DMS153 treated with DMSO at 0.1 percent for 48 hours (cell line): Measurements from ENCODE around the gene PTGFRN.

Experiments used
- DNase-seq: peaks from one replicate; lab custom pipeline; 2025; ENCODE audit not compliant: unreplicated experiment; lab: John Stamatoyannopoulos, UW

The PTGFRN gene

DNA sequence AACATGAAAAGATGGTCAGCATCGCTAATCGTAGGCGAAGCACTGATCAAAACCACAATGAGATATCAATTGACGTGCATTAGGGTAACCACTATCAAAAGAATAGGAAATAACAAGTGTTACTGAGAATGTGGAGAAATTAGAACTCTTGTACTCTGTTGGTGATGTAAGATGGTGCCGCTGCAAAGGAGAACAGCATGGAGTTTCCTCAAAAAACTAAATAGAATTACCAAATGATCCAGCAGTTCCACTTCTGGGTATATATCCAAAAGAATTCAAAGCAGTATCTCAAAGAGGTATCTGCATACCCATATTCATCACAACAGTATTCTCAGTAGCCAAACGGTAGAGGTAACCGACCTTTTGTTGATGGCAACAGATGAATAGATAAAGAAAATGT, 83.6 kb downstream of the PTGFRN start:
- DNase-seq: no peak

DNA sequence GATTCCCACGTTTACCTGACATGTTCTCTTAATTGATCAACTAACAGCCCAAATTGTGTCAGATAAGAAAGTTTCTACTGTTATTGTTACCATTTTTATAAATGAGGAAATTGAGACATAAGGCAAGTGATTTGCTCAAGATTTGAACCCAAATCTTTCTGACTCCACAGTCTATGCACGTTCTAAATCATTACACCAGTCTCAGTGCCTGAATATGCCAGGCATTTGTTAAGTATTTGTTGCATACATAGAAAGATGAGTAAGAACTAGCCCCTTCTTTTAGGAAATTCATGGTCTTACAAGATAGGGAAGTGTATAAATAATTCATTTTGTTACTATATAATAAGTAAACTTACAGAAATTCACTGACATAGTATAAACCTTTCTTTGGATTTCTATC, 84.7 kb downstream of the PTGFRN start:
- no peak for DNase-seq

DNA sequence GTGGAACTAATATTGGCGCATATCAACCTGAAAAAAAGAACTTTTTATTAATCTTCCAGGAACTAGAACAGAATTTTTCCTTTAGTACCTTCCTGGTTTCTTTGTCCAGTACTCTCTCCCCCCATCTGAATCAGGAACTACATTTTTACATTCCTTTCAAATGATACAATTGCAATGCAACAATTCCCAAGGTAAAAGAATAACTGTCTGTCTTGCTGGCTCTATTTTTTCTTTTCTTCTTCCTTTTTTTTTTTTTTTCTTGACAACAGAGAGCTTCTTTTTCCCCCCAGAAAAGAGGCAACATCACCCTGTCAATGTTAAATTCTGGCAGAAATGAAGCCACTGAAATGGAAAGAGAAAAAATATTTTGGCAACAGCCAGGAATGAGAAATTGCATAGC, 87.3 kb downstream of the PTGFRN start:
- DNase-seq: no peak

DNA sequence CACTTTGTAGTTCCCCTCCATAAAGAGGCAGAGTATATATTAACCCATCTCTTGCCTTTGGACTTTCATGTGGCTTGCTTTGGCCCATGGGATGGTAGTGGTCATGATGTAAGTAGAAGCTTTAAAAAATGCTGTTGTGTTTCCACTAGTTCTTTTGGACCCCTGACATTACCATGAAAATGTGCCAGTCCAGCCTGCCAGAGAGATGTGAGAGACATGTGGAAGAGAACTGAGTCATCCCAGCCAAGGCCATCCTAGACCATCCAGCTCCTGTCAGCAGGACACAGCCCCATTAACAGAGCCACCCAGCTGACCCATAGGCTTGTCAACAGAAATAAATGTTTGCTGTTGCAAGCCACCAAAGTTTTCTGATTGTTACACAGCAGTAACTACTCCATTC, 87.9 kb downstream of the PTGFRN start:
- no peak for DNase-seq

DNA sequence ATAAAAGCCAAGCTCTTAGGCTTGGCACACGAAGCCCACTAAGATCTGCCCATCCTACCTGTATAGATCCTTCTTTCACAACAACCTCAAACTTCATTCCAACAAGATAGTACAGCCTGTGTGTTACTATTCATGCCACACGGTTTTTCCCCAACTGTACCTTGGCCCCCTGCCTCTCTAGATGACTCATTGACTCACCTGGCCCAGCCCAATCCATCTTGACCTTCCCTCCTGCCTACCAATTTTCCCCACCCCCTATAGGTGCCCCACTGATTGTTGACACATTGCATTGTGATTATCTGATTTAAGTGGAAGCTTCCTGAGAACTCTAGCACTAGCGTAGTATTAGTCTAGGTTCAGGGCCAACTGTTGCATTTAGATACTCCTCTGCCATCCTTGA, 89.9 kb downstream of the PTGFRN start:
- DNase-seq: no peak

DNA sequence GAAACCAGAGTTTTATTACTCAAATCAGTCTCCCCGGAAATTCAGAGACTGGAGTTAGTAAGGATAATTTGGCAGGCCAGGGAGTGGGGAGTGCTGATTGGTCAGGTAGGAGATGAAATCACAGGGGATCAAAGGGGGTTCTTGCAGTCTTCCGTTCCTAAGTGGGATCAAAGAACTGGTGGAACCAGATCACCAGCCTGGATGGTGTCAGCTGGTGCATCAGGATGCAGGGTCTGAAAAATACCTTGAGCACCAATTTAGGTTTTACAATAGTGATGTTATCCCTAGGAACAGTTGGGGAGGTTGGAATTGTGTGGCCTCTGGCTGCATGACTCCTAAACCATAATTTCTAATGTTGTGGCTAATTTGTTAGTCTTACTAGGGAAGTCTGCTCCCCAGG, 90.4 kb downstream of the PTGFRN start:
- DNase-seq: no peak

DNA sequence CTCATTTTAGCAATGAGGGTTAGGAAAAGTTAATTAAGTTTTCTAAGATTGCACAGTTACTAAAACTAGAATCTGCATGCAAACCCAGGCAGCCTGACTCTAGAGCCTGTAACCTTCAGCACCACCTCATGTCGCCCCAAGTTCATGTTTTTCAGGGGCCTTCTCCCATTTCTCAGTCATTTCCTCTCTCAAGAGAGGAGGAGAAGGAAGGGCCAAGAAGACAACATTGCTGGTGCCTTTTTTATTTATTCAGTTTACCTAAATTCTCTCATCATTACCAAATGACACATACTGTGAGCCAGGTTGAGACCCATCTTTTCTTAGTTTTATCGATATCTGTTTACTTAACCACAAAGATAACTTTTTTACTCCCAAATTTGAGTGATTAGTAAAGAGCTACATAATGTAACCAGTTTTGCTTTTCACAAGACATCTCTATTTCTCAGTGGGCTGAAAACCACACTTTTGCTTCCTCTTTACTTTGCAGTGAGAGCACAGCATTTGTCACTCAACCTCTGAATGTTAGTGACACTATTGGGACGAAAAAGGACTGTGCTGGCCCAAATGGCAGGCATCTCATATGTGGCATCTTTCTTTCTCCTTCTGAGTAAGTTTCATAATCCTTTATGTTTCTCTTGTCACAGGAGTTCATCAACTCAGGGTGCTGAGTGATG, 91.7 kb downstream of the PTGFRN start, which contains the start of gene CD101:
CD101 (plus strand) TSS at position 507 of the 674 bp plus-strand sequence; CDS start at position 565, 58 bp downstream.
- DNase-seq: no peak

DNA sequence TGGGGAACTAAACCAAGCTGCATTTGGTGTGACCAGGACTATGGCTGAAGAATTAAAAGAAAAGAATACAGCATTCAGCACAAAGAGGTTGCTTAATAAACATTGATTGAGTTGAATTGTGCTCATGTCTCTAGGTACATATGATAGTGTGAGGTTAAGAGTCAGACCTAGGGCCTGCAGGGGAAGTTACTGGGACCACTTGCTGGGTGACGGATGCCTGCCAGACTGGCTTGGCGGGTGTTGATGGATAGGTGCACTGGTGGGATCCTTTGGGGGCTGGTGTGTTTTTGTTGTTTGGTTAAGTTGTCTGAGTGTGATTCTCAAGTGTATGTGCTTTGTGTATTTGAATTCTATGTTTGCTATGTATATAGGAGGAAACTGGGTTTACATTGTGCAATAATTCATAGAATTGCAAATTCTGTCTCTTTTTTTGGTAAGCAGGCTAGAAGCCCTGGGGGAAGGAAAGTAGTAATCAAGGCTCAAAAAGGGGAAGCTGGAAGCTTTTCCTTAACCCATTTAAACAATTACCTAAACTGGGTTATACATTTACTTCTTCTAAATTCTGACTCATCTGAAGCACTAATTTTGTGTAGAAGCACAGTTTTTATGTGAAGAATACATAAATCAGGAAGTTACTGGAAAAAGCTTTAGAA, 93.6 kb downstream of the PTGFRN start:
- DNase-seq: no peak

DNA sequence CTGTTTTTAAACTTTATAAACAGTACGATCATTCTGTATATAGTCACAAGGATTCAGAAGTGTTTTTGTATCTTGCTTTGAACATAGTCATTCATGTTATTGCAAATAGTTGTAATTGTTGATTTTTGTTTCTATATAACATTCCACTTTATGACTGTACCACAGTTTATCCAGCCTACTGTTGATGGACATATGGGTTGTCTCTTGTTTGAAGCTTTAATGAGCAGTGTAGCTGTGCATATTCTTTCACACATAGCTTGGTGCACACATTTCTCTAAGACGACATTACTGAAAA, 98.0 kb downstream of the PTGFRN start:
- no peak for DNase-seq

DNA sequence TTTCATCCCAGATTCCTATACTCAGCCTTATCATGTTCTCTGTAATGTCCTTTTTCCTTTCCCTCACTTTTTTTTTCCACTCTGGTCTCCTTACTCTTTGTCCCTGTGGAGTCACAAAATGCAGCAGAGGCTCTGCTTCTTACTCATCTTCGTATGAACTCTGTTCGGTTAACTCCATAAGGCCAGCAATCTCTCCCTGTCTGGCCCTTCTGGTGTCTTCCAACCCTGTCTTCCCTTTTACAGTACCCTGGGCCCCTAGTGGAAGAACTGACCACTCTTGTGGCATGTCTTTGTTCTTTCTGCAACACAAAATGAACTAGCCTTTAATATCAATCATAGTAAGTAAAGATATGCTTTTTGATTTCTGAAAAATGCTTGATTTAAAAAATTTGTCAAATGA, 98.9 kb downstream of the PTGFRN start:
- DNase-seq: no peak

DNA sequence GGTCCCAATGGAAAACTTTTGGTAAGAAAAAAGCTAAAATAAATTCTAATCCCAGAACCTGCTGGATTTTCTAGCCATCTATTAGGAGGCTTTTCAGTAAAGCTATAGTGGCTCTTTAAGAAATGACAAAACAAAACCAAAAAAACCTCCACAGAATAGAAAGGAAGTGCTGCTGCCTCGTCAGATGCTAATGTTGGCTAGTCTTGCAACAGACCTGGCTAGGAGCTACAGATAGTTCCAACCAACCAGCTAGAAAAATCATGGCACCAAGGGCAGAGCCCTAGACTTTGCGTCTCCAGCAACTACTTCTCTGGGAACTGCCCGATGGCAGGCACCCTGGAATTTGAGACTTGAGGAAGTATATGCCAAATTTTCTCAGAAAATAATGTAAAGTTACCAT, 99.4 kb downstream of the PTGFRN start:
- DNase-seq: no peak

DNA sequence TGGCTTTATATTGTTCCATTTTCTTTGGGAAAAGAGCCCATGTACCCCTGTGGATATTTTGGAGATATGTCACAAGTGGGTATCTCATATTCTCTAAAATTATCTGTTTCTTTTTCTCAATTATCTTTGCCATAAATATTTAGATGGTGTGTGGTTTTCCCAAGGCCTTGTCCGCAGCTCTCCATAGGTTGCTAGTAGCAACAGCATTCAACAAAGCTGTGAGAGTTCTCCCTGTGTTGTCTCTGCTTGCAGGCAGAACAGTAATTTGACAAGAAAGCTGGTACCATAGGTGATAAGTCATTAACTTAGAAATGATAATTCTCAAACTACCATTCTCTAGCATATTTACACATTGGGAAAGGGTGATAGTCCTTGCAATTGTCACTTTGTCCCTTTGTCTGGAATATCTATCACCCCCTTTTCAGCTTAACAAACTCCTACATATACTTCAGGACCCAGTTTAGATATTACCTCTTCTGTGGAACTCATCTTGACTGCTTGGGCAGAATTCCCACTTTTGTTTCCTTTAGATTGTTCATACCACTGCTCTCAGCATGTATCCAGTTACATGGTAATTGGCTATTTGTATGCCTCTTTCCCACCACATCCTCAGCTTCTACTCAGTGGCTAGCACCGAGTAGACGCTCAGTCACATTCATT, 100.7 kb downstream of the PTGFRN start:
- DNase-seq: no peak

DNA sequence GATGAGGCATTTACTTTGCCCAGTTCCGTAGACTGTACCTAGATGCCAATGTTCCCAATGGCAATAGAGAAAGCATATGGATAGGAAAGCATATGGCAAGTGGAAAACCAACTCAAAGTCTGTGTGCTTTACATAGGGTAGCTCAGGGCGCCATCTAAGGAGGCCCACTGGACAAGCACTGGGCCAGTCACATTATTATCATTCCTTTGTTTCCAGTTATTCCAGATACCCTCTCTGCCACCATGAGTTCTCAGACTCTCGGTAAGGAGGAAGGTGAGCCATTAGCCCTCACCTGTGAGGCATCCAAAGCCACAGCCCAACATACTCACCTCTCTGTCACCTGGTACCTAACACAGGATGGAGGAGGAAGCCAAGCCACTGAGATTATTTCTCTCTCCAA, 101.6 kb downstream of the PTGFRN start:
- DNase-seq: no peak

DNA sequence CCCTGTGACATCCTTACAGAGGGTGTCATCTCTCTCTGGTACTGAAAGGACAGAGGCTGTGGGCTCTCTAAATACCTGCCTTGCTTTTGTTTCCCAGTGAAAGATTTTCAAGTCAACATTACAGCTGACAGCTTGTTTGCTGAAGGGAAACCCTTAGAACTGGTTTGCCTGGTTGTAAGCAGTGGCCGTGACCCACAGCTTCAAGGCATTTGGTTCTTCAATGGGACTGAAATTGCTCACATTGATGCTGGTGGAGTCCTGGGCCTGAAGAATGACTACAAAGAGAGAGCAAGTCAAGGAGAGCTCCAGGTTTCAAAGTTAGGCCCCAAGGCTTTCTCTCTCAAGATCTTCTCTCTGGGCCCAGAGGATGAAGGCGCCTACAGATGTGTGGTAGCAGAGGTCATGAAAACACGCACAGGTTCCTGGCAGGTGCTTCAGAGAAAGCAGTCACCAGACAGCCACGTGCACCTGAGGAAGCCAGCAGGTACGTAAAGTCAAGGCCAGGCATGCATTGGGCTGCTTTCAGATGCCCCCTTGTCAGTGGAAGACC, 103.7 kb downstream of the PTGFRN start:
- no peak for DNase-seq

DNA sequence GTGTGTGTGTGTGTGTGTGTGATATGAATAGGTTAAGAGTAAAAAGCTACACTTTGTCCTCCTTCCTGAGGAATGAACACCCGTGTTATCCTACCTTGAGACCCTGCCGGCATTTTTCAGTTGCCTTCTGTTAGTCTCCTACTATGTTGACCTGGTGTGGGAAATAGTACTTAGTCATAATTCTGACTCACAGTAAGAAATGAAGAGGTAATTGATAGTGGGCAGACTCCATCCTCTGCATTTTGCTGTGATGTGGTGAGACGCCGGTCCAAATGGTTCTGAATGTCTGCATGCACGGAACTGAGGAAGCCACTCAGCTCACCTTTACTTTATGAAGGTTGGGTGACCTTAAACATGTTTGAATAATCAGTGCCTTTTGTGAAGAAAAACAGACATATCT, 104.5 kb downstream of the PTGFRN start:
- no peak for DNase-seq

DNA sequence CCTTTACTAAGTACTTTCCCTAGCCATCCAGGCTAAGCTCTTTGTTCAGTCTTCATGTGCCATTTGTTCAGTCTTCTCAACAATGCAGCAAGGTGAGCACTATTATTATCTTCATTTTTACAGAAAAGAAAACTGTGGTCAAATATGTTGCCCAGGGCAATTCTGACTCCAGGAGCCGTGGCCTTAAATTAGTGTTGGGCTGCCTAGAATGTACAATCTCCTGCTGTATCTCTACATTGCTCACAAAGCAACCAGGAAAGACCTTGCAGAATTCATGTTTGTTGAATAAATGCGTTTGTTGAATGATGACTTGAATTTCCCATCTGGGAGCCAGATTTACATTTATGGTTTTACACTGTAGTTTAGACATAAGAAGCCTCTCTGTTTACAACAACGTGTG, 106.0 kb downstream of the PTGFRN start:
- no peak for DNase-seq

DNA sequence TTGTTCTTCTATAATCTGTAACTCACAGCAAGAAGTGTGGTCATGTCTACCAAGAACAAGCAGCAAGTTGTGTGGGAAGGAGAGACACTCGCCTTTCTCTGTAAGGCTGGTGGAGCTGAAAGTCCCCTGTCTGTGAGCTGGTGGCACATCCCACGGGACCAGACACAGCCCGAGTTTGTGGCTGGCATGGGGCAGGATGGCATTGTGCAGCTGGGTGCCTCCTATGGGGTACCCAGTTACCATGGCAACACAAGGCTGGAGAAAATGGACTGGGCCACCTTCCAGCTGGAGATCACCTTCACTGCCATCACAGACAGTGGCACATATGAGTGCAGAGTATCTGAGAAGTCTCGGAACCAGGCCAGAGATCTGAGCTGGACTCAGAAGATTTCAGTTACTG, 107.3 kb downstream of the PTGFRN start:
- no peak for DNase-seq

DNA sequence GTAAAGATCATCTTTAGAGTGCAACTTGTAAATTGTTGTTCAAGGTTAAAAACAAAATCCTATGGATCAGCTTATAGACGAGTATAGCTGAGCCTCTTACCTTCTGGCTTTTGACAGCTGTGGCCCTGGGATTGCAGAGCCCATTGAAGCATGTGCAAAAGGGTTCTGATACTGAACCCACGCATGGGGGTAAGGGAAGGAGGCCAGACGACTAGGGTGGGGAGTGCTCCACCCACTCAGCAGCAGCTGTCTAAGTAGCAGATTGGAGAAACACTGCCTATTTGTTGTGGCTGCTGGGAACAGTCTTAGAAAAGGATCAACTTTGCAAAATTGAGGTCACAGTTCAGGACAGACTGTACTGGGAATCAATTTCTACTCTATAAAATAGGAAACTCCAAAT, 107.9 kb downstream of the PTGFRN start:
- no peak for DNase-seq

DNA sequence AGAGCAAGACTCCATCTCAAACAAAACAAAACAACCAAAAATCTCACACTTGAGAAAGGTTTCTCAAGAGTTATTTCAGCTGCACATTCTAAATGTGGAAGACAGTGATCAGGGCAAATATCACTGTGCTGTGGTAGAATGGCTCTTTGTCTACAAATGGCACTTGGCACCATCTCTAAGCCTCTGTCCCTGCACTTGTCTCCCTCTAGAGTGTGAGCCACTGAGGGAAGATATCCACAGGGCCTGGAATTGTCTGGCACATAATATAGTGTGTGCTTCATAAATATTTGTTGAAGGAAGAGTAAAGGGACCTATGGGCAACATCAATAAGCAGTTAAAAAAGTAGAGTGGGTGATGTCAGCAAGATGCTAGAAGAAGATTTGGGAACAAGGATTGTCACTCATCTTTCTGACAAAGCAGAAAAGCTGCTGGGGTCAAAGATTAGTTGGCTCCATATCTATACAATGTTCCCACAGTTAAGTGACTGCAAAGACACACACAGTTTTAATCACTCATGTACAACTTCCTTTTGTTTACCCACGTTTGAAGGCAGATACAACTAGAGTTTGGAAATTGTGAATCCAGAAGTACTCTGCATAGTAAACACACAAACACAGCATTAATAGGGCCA, 110.9 kb downstream of the PTGFRN start:
- DNase-seq: no peak

DNA sequence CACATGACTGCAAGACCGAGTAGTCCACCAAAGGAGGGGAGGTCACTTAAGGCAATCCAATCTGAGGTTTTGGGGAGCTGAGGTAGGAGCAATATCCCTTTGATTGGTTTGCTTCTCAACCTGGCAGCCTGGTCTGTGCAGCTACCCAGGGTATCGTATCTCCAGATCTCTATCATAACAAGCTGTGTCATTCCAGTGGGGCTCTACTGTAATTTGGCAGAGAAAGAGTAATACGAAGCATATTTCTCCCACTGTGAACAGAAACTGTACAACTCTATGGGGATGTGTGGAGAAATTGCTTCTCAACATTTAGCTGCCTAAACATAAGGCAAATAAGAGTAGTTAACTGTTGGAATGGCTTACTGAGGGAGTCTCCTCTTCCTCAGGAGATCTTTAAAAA, 112.4 kb downstream of the PTGFRN start:
- no peak for DNase-seq

DNA sequence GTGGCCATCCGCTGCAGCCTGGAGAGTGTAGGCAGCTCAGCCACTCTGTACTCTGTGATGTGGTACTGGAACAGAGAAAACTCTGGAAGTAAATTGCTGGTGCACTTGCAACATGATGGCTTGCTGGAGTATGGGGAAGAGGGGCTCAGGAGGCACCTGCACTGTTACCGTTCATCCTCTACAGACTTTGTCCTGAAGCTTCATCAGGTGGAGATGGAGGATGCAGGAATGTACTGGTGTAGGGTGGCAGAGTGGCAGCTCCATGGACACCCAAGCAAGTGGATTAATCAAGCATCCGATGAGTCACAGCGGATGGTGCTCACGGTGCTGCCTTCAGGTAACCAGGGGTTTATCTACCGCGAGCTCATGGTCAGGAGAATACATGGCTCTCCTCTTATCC, 115.9 kb downstream of the PTGFRN start:
- no peak for DNase-seq

DNA sequence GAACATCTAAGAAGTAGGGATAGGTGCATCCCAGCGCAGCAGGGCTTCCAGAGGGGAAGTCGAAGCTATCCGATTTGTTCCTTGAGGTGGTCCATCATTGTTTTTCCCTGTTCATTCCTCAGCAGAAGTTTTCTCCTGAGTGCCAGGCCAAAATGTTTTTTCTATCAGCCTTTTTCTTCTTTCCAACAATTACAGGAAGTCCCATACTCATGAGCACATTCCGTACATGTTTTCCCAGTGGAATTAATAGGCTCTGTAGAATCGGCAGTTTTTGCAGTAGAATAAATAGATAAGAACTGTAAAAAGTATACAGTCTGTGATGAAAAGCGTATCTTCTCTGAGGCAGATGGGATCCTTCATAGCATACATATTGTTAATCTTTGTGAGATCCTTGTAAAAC, 116.6 kb downstream of the PTGFRN start:
- no peak for DNase-seq
